ENCODE results near the gene ANO6. TPM values are rescaled to one million over a fixed set of nuclear protein-coding genes. Genes with fewer than 3 reads are reported as not detected.

ANO6 gene
- total RNA-seq, 2 donors from 2014 or later, result 114 to 139 TPM

DNA sequence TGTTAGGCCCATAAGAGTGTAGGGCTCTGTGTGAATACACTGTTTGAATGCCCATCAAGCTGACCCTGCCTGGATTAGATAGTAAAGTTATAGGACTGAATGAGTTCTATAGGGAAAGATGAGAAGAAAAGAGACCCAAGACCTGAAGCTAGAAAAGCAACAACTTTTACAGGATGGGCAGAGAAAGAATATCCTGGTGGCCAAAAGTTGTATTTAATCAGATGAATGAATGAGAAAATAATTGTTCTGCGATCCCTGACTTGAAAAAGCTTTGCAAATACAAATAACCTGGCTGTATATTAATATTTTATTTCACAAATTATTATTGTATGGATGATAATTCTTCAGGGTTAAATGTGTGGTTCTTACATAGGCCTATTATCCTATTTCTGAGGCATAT is 2.8 kb upstream of the ANO6 start:
- no peaks in the 10 kb centered on the region for H3K27me3 ChIP-seq (replicated peaks; ENCODE audit: insufficient read depth)
- no peaks in the 10 kb centered on the region for H3K9me3 ChIP-seq
- H3K36me3 ChIP-seq, result no peaks in the 10 kb centered on the region
- no peak for DNase-seq (ENCODE audit: low spot score)
- peaks cover 0 to 7% of the 10 kb centered on the region in 2 donors for H3K4me1 ChIP-seq (ENCODE audit: control insufficient read depth in 1 of 2, low read depth in 2 of 2)
- TF ChIP-seq, protein P1, sequence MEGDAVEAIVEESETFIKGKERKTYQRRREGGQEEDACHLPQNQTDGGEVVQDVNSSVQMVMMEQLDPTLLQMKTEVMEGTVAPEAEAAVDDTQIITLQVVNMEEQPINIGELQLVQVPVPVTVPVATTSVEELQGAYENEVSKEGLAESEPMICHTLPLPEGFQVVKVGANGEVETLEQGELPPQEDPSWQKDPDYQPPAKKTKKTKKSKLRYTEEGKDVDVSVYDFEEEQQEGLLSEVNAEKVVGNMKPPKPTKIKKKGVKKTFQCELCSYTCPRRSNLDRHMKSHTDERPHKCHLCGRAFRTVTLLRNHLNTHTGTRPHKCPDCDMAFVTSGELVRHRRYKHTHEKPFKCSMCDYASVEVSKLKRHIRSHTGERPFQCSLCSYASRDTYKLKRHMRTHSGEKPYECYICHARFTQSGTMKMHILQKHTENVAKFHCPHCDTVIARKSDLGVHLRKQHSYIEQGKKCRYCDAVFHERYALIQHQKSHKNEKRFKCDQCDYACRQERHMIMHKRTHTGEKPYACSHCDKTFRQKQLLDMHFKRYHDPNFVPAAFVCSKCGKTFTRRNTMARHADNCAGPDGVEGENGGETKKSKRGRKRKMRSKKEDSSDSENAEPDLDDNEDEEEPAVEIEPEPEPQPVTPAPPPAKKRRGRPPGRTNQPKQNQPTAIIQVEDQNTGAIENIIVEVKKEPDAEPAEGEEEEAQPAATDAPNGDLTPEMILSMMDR (IDR thresholded peaks at IDR 0.05), result peak; percentile 23
- H3K27ac ChIP-seq, result no peak overlapping the region
- no peak for ATAC-seq (ENCODE audit: insufficient number of reproducible peaks, low FRiP score, low read depth)
- no peak overlapping the region for H3K4me3 ChIP-seq

DNA sequence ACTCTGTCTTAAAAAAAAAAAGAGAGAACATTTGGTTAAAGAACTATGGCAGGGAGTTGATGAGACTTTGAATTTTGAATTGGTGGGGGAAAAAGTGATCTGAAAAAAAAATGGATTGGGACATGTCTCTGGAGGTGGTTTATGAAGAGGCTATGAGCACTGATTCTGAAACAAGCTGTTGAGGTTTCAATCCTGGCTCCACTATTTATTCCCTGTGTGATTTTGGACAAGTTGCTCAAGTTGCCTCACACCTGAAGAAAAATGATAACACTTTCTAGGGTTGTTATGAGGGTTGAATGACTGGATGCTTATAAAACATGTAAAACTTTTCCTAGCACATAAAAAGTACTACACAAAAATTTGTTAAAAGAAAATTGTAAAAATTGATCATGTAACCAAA is 1.8 kb upstream of the ANO6 start:
- ATAC-seq (ENCODE audit: insufficient number of reproducible peaks, low FRiP score, low read depth) (no peak), DNase-seq (ENCODE audit: low spot score) (no peak)
- Histone ChIP-seq H3K4me3 (no peak overlapping the region), H3K36me3 (no peaks in the 10 kb centered on the region), H3K27ac (no peak overlapping the region), H3K4me1 (ENCODE audit: control insufficient read depth in 1 of 2, low read depth in 2 of 2) (peaks cover 2 to 16% of the 10 kb centered on the region in 2 donors), H3K27me3 (replicated peaks; ENCODE audit: insufficient read depth) (no peaks in the 10 kb centered on the region), H3K9me3 (no peaks in the 10 kb centered on the region)
- TF ChIP-seq, protein P1 (IDR thresholded peaks at IDR 0.05), result no peak

DNA sequence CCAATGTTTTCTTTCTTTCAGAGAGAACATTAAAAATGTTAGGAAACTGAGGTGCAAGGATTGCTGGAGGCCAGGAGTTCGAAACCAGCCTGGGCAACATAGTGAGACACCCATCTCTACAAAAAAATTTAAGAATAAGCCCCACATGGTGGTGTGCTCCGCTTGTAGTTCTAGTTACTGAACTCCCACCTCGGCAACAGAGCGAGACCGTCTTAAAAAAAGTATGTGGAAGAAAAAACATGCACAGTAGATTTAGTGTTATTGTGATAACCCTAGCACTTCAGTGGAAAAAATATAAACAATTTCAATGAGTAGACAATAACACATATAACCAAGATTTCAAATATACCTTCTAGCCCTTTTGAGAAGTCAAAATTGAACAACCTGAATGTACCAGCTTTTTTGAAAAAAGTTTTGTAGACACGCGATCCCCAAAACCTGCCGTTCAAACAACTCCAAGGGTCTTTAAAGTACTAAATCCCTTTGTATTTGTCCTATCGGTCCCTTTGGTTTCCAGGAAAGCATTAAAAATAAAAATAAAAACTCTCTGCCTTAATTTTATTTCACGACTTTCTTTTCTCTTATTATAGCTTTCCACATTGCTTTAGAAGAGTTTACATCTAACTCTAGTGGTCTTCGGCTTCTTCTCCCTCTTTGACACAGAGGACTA is 1.0 kb upstream of the ANO6 start:
- peaks cover 6 to 25% of the 10 kb centered on the region in 2 donors for H3K4me1 ChIP-seq (ENCODE audit: control insufficient read depth in 1 of 2, low read depth in 2 of 2)
- TF ChIP-seq, protein P1 (IDR thresholded peaks at IDR 0.05), result no peak
- H3K27ac ChIP-seq, result peak overlapping the region; percentile 94 to 98
- H3K27me3 ChIP-seq (replicated peaks; ENCODE audit: insufficient read depth), result no peaks in the 10 kb centered on the region
- no peak for ATAC-seq (ENCODE audit: insufficient number of reproducible peaks, low FRiP score, low read depth)
- H3K4me3 ChIP-seq, result peak overlapping the region; percentile 96
- H3K36me3 ChIP-seq, result no peaks in the 10 kb centered on the region
- H3K9me3 ChIP-seq, result no peaks in the 10 kb centered on the region
- no peak for DNase-seq (ENCODE audit: low spot score)

DNA sequence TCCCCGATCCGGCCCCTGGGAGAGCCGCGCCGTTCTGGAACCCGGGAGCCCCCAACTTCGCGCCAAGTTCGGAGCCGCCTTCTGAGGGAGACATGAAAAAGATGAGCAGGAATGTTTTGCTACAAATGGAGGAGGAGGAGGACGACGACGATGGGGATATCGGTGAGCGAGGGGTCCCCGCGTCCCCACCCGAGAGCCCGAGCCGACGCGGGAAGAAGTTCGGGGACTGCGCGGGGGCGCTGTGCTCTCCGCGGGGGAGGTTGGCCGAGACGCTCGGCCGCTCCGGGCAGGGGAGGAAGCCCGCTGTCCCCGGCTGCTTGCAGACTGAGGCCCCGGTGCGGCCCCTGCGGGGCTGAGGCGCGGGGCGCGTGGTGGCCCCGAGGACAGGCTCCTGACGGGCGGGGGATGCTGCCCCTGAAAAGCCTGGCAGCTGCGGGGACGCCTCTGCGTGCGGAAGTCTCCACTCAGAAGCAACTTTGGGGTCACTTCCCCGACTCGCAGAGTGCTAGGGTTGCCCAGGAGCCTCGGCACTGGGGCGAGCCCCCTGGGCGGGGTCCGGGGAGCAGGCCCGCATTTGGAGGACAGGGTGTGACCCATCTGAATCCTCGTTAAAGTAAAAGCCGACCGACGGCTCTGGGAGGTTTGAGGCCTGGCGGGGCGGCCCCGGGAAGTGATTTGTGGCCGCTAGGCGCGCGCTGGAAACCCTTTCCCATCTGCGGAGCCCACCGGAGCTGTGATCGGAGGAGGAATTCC is 511 bp downstream of the ANO6 start:
- H3K4me3 ChIP-seq, result peak overlapping the region; percentile 96
- ATAC-seq (ENCODE audit: insufficient number of reproducible peaks, low FRiP score, low read depth) (no peak), DNase-seq (ENCODE audit: low spot score) (no peak)
- H3K27me3 ChIP-seq (replicated peaks; ENCODE audit: insufficient read depth), result no peaks in the 10 kb centered on the region
- H3K9me3 ChIP-seq, result no peaks in the 10 kb centered on the region
- TF ChIP-seq, protein P1 (IDR thresholded peaks at IDR 0.05), result peak; percentile 63
- peak overlapping the region; percentile 94 to 98 for H3K27ac ChIP-seq
- no peaks in the 10 kb centered on the region for H3K36me3 ChIP-seq
- peaks cover 16 to 40% of the 10 kb centered on the region in 2 donors for H3K4me1 ChIP-seq (ENCODE audit: control insufficient read depth in 1 of 2, low read depth in 2 of 2)

DNA sequence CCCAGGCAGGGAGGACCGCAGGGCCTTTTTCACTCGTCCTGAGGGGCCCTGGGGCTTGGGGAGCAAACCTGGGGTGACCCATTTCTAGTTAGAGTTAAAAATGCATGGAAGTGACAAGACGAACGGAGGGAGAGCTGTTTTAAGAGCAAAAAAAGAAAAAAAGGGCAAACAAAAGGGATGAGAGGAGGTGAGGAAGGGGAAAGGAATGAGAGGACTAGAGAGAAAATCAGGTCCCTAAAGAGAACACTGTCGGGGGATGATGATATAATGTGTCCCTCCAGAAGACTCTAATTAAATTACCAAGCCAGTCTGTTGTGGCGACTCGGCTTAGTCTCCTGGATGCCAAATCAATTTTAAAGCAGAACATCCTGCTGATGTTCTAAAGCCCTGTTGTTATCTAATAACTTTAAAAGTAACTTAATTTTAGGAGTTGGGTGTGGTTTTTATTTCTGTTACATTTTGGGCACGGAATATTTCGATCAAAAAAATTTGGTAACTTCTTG is 1.1 kb downstream of the ANO6 start:
- ATAC-seq (ENCODE audit: insufficient number of reproducible peaks, low FRiP score, low read depth), result no peak
- Histone ChIP-seq H3K4me1 (ENCODE audit: control insufficient read depth in 1 of 2, low read depth in 2 of 2) (peaks cover 16 to 42% of the 10 kb centered on the region in 2 donors), H3K27me3 (replicated peaks; ENCODE audit: insufficient read depth) (no peaks in the 10 kb centered on the region), H3K36me3 (no peaks in the 10 kb centered on the region), H3K9me3 (no peaks in the 10 kb centered on the region), H3K4me3 (peak overlapping the region; percentile 96), H3K27ac (peak overlapping the region; percentile 94 to 98)
- TF ChIP-seq, protein P1 (IDR thresholded peaks at IDR 0.05), result no peak
- DNase-seq (ENCODE audit: low spot score), result no peak
